KOPT-K1 (cell line): Measurements from ENCODE around the gene CASP2.

Experiments
- H3K27ac ChIP-seq: fragments of 200-600 bp; sonication (generic); 2 replicates; pipeline ENCODE4 v1.5.1; 2016; ENCODE audit warnings: antibody characterized with exemption, mild to moderate bottlenecking, low read depth, low read length; ENCODE audit not compliant: poor library complexity, severe bottlenecking
- H3K36me3 ChIP-seq: fragments of 200-600 bp; sonication (generic); 2 replicates; pipeline ENCODE4 v1.5.1; 2017; ENCODE audit warnings: antibody characterized with exemption, mild to moderate bottlenecking, low read length, moderate library complexity; ENCODE audit not compliant: insufficient read depth
- H3K9me3 ChIP-seq: fragments of 200-600 bp; sonication (generic); 2 replicates; pipeline ENCODE4 v1.5.1; 2017; ENCODE audit warnings: antibody characterized with exemption, low read length, mild to moderate bottlenecking; ENCODE audit not compliant: insufficient read depth, poor library complexity, severe bottlenecking

CASP2 gene

DNA sequence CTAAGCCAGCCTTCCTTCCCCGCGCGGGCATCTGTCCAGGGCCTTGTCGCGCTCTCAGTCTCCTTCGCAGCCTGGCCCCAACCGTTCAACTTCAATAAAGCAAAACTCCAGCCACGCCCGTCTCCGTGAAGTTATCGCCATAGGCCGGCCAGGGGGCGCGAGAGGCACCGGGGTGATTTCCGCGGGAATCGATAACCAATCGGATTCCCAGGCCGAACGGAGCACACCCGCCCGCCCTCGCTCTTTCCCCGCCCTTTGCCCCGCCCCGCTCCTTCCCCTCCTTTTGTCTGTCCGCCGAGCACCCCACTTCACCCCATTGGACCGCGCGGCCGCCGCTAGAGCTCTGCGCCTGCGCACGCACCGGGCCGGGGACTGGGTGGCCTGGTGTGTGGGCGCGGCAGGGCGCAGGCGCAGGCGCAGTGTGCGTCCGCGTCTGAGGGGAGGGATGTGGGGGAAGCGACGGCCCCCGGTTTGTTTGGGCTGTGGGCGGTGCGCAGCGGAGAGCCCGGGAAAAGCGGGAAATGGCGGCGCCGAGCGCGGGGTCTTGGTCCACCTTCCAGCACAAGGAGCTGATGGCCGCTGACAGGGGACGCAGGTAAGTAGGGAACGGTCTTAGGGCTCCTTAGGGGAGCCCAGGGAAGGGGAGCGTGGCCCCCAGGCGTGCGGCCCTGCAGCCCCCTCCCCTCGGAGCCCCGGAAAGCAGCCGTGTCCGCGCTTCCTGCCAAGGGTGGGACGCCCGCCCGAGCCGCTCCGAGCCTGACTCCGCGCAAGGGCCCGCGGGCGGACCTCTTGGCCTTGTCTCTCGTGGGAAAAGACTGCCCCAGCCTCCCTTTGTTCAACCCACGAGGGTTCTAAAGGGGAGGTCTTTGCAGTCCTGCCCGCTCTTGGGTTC, at the start of gene CASP2:
CASP2 (plus strand) TSS at position 417 of the 892 bp plus-strand sequence; CDS start at position 522, 105 bp downstream.
- Histone ChIP-seq H3K9me3 (peaks cover 13% of the 10 kb centered on the region), H3K36me3 (peaks cover 39% of the 10 kb centered on the region), H3K27ac (peak within 1 kb of the TSS; percentile 95)

DNA sequence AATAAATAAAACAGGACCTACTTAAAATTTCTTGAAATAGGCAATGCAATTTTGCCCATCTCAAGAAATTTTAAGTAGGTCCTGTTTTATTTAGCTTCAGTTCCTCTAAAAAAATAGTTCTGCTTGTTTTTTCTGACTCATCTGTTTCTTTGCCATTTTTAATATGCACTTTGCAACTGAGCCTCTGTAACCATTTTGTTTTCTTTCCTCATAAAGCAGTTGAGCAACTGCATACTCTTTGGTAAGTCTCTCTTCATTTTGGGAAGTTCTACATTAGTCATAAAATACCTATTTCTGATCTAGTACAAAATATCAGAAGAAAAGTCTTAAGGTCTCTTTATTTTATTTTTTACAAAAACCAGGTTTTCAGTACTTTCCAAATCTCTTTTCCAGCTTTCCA, 48.3 kb upstream of the CASP2 start:
- H3K36me3 ChIP-seq: no peaks in the 10 kb centered on the region
- H3K27ac ChIP-seq: no peak overlapping the region
- peaks cover 26% of the 10 kb centered on the region for H3K9me3 ChIP-seq

DNA sequence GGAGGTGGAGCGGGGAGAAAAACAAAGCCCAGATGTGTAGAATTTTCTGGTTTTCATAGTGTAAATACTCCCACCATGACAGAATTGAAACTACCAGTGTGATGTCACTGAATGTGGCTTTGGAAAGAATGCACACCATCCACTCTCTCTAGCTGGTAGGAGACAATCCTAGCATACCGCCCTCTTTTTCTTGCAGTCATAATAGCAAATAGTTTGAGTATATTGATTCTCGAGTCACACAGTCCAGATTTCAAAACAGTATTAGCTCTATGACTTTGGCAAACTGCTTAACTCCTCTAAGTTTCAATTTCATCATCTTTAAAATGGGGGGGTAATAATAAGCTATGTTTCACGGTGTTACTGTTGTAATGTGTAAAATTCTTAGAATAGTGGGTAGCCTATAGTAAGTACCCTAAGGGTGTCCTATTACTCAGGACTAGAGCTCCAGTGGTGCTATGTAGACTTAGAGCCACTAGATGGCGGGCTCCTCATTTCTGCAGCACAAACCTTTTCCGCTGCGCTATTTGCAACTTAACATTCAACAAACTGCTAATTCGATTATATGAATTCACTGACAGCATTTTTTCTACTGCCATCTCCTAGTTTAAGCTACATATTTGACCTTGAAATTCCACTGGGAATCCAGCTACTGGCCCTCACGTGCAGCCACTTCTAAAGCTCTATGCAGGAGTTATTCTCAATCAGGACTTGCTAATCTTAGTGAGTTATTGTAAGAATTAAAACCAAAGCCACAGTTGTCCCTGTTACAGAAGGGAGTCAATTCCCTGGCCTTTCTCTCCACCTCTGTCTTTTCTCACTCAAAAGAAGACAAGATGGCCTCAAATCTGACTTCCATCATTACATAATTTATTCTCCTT, 47.6 kb upstream of the CASP2 start:
- H3K36me3 ChIP-seq: no peaks in the 10 kb centered on the region
- H3K27ac ChIP-seq: no peak overlapping the region
- H3K9me3 ChIP-seq: peaks cover 23% of the 10 kb centered on the region

DNA sequence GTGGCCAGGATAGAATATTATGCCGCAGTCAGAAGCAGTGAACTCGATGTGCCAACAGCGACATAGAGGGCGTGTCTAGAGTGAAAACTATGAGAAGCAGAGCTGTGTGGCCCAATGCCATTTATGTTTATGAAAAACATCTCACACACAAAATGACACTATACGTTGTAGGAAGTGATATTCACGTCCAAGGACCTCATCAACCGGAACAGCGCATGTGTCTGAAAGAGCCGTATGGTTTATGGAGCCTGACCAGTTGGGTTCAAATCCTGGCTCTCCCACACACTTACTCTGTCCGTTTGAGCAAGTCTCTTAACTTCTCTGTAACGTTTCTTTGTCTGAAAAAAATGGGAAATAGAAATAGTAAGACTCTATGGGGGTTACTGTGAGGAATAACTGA, 45.8 kb upstream of the CASP2 start:
- no peaks in the 10 kb centered on the region for H3K36me3 ChIP-seq
- H3K9me3 ChIP-seq: peaks cover 5% of the 10 kb centered on the region
- H3K27ac ChIP-seq: no peak overlapping the region

DNA sequence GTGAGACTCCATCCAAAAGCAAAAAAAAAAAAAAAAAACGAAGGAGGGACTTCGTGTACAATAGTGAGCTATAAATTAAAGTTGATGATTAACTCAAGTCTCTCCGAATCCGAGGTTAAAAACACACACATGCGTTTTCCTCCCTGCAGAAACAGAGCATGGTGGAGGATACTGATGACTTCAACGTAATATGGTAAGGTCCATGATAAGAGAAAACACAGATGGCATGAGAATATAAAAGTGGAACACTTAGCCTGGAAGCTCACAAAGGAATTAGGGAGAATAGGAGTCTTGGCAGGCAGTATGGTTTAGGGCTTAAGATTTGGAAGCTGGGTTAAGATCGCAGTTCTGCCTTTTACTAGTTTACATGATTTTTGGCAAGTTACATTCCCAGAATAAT, 45.0 kb upstream of the CASP2 start:
- H3K9me3 ChIP-seq: no peaks in the 10 kb centered on the region
- no peak overlapping the region for H3K27ac ChIP-seq

DNA sequence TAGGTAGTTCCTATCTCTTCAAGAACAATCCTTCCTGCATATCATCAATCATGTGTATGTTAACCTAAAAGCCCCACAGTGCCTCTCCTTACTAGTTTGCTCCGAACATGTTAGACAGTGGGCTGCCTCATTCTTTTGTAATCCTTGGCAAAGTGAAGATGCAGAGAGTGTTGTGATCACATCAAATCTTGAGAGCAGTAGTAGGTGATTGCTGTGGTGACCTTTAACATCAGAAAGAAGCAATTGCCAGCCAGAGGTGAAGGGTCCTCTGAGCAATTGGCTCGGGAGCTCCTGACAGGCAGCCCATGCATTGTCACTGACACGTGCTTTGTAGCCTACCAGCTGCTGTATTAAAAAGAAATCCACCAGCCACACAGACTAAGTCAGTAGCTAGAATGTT, 44.5 kb upstream of the CASP2 start:
- Histone ChIP-seq H3K36me3 (no peaks in the 10 kb centered on the region), H3K9me3 (no peaks in the 10 kb centered on the region), H3K27ac (no peak overlapping the region)

More for the DNA sequence above, 45.0 kb upstream of the CASP2 start:
- no peaks in the 10 kb centered on the region for H3K36me3 ChIP-seq

DNA sequence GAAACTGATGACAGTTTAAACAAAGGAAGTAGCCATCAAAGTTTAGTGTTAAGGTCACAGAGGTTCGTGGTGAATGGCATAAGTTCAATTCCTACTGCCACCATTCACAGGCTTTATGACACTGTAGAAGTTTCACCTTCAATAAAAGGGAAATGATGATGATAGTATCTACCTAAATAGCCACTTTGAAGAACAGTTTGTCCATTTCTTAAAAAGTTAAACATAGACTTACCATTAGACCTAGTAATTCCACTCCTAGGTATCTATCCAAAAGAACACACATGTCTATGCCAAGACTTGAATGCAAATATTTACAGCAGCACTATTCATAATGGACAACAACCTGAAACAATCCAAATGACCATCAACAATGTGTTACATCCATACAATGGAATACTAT, 43.8 kb upstream of the CASP2 start:
- H3K27ac ChIP-seq: no peak overlapping the region
- no peaks in the 10 kb centered on the region for H3K36me3 ChIP-seq
- peaks cover 6% of the 10 kb centered on the region for H3K9me3 ChIP-seq

DNA sequence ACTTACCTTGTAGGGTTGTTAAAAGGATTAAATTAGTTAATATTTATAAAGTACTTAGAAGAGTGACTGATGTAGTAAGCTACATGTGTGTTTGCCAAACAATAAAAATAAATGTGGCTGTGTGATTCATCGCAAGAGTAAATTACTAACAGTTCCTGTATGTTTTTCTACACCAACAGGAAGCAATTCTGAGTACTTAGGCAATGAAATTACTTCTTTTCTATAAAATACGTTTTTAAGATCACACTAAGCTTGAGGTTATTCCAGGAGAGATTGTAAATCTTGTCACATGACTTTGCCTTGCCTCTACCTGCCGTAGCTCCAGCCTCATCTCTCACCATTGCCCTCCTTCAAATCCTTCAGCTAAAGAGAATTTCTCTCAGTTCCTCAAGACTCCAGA, 43.0 kb upstream of the CASP2 start:
- Histone ChIP-seq H3K36me3 (no peaks in the 10 kb centered on the region), H3K27ac (no peak overlapping the region), H3K9me3 (peaks cover 9% of the 10 kb centered on the region)

DNA sequence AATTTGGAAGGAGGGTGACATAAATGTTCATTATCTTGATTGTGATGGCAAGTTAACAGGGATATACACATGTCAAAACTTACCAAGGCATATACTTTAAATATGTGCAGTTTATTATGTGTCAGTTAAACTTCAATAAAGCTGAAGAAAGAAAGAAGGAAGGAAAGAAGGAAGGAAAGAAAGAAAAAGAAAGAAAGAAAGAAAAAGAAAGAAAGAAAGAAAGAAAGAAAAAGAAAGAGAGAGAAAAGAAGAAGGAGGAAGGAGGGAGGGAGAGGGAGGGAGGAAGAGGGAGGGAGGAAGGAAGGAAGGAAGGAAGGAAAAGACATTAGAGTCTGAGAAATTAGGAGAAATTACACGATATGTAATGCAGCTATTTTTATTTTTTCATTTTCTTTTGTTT, 40.8 kb upstream of the CASP2 start:
- Histone ChIP-seq H3K36me3 (no peaks in the 10 kb centered on the region), H3K27ac (no peak overlapping the region), H3K9me3 (peaks cover 15% of the 10 kb centered on the region)

DNA sequence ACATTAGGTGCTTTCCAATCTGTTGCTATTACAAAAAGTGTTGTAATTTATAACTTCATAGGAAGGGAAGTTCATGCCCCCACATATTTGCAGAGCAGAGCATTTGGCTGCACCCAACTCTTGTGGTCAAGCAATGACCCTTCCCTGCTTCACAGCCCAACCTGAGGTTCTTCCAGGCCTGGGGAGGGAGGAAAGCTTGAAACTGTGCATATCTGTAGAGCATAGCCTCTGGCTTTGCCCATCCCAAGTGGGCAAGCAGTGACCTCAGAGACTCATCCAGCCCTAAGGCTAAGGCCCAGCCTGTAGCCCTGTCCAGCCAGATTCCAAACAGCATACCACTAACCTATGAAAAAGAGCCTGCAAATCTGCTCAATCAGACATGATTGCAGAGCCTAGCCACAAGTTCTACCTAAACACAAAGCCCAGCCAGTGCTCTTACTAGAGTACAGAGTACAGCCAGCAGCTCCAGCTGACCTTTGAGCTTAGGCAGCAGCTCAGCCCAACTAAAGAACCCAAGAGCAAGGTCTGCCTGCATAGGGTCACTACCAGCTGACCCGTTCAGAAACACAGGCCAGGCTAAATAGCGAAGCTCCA, 39.3 kb upstream of the CASP2 start:
- Histone ChIP-seq H3K36me3 (no peaks in the 10 kb centered on the region), H3K27ac (no peak overlapping the region), H3K9me3 (peaks cover 25% of the 10 kb centered on the region)

DNA sequence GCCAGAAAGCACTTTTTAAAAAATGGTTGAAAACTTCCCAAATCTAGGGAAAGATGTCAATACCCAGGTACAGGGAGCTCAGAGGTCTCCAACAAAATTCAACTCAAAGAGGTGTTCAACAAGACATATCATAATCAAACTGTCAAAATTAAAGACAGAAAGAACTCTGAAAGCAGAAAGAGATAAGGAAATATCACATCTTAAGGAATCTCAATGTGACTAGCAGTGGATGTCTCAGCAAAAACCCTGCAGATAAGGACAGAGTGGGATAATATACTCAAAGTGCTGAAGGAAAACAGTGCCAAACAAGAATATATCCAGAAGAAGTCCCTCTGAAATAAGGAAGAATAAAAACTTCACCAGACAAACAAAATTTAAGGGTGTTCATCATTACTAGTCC, 38.0 kb upstream of the CASP2 start:
- no peaks in the 10 kb centered on the region for H3K36me3 ChIP-seq
- H3K27ac ChIP-seq: no peak overlapping the region
- peaks cover 29% of the 10 kb centered on the region for H3K9me3 ChIP-seq

DNA sequence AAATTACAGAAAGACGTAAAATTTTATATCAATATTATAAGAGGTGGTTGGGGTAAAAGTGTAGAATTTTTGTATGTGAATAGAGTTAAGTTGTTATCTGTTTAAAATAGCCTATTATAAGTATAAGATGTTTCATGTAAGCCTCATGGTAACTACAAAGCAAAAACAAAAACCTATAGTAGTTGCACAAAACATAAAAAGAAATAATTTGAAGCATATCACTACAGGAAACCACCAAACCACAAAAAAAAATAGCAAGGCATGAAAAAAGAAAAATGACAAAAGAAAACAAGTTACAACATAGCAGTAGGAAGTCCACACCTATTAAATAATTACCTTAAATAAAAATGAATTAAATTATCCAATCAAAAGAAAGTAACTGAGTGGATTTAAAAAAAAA, 37.3 kb upstream of the CASP2 start:
- no peak overlapping the region for H3K27ac ChIP-seq
- H3K36me3 ChIP-seq: no peaks in the 10 kb centered on the region
- H3K9me3 ChIP-seq: peaks cover 29% of the 10 kb centered on the region

DNA sequence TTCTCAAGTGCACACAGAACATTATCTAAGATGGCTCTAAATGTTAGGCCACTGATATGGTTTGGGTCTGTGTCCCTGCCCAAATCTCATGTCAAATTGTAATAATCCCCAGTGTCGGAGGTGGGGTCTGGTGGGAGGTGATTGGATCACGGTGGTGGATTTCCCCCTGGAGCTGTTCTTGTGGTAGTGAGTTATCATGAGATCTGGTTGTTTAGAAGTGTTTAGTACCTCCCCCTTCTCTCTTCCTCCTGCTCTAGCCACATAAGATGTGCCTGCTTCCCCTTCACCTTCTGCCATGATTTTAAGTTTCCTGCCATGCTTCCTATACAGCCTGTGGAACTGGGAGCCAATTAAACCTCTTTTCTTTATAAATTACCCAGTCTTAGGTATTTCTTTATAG, 36.1 kb upstream of the CASP2 start:
- no peak overlapping the region for H3K27ac ChIP-seq
- H3K9me3 ChIP-seq: peaks cover 29% of the 10 kb centered on the region
- no peaks in the 10 kb centered on the region for H3K36me3 ChIP-seq

DNA sequence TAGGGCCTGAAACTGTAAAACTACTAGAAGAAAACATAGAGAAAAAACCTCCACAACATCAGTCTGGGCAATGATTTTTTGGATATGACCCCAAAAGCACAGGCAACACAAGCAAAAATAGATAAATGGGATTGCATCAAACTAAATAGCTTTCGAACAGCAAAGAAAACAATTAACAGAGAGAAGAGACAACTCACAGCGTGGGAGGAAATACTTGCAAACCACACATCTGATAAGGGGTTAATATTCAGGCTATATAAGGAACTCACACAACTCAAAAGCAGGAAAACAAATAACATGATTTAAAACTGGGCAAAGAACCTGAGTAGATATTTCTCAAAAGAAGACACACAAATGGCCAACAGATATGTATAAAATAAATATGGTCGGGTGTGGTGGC, 32.6 kb upstream of the CASP2 start:
- H3K36me3 ChIP-seq: no peaks in the 10 kb centered on the region
- no peak overlapping the region for H3K27ac ChIP-seq
- peaks cover 20% of the 10 kb centered on the region for H3K9me3 ChIP-seq

DNA sequence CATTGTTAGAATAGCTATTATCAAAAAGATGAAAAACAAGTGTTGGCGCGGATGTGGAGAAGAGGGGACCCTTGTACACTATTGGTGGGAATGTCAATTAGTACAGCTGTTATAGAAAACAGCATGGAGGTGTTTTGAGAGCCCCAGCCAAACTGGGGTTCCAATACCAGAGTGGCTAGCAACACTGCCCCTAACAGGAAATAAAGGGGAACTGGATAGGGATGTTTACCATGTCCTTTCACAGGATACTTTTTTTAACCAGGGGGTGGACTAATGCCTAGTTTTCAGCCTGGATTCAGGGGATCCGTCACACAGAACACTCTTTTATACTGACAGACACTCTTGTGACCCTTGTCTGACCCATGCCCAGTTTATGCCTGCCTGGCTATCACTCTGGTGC, 31.8 kb upstream of the CASP2 start:
- no peaks in the 10 kb centered on the region for H3K36me3 ChIP-seq
- peaks cover 20% of the 10 kb centered on the region for H3K9me3 ChIP-seq
- no peak overlapping the region for H3K27ac ChIP-seq
